ENCODE data around the gene METRN. TPM values are rescaled to one million over a fixed set of nuclear protein-coding genes. Genes with fewer than 3 reads are reported as not detected.

METRN gene
- total and polyA plus RNA-seq, 8 donors: 9.3 to 57.3 (median 15.4) TPM

- peaks cover 18 to 53% of the 10 kb centered on the region in 2 donors for H3K4me1 ChIP-seq
- no peak for TF ChIP-seq CTCF (IDR thresholded peaks at IDR 0.05)
- H3K4me3 ChIP-seq: no peak overlapping the region
- H3K27me3 ChIP-seq: peaks cover 0 to 53% of the 10 kb centered on the region in 2 donors
- intact Hi-C loops (cut with DNase I): no loop called here
- ATAC-seq (no peak), DNase-seq (no peak)
- no peak overlapping the region for H3K27ac ChIP-seq
- peaks cover 0 to 4% of the 10 kb centered on the region in 2 donors for H3K36me3 ChIP-seq
- no peaks in the 10 kb centered on the region for H3K9me3 ChIP-seq
These were observed 9.5 kb downstream of the METRN start for GRCh38 chr16:724188-725040.

GRCh38 chr16:725041-725376 is 10.1 kb downstream of the METRN start:
- peaks cover 0 to 7% of the 10 kb centered on the region in 2 donors for H3K36me3 ChIP-seq
- H3K9me3 ChIP-seq: no peaks in the 10 kb centered on the region
- peaks cover 16 to 48% of the 10 kb centered on the region in 2 donors for H3K4me1 ChIP-seq
- H3K4me3 ChIP-seq: no peak overlapping the region
- no peak for DNase-seq
- peaks cover 0 to 51% of the 10 kb centered on the region in 2 donors for H3K27me3 ChIP-seq
- ATAC-seq: no peak
- TF ChIP-seq CTCF (IDR thresholded peaks at IDR 0.05): no peak
- H3K27ac ChIP-seq: no peak overlapping the region
- intact Hi-C loops (cut with DNase I): no loop called here

- ATAC-seq (no peak), DNase-seq (no peak)
- peak overlapping the region in 1 of 2 donors; percentile 49 for H3K4me3 ChIP-seq
These were observed 10.7 kb downstream of the METRN start for GRCh38 chr16:725463-726187.

GRCh38 chr16:726188-726437 is 11.2 kb downstream of the METRN start:
- intact Hi-C loops (cut with DNase I): no loop called here
- DNase-seq (no peak), ATAC-seq (no peak)
- Histone ChIP-seq H3K4me1 (peaks cover 12 to 41% of the 10 kb centered on the region in 2 donors), H3K9me3 (no peaks in the 10 kb centered on the region), H3K27ac (no peak overlapping the region), H3K27me3 (peaks cover 0 to 45% of the 10 kb centered on the region in 2 donors), H3K36me3 (peaks cover 0 to 18% of the 10 kb centered on the region in 2 donors), H3K4me3 (peak overlapping the region in 1 of 2 donors; percentile 49)
- no peak for TF ChIP-seq CTCF (IDR thresholded peaks at IDR 0.05)

More at GRCh38 chr16:725463-726187, 10.7 kb downstream of the METRN start:
- H3K27ac ChIP-seq: no peak overlapping the region
- H3K9me3 ChIP-seq: no peaks in the 10 kb centered on the region
- H3K36me3 ChIP-seq: peaks cover 0 to 13% of the 10 kb centered on the region in 2 donors
- peaks cover 0 to 45% of the 10 kb centered on the region in 2 donors for H3K27me3 ChIP-seq
- no peak for TF ChIP-seq CTCF (IDR thresholded peaks at IDR 0.05)
- intact Hi-C loops (cut with DNase I): no loop called here
- peaks cover 12 to 42% of the 10 kb centered on the region in 2 donors for H3K4me1 ChIP-seq

Measured in left lung (tissue), 10 donors.